ENCODE results near the gene DPH7. TPM values are rescaled to one million over a fixed set of nuclear protein-coding genes. Genes with fewer than 3 reads are reported as not detected.

DPH7 gene
- total RNA-seq, 1 experiment from 2014 or later, result 54.4 TPM

GRCh38 chr9:137612741-137613142, 34.0 kb upstream of the DPH7 start:
- H4K20me1 ChIP-seq (ENCODE audit: insufficient read depth), result no peaks in the 10 kb centered on the region
- H3K36me3 ChIP-seq (ENCODE audit: control insufficient read depth in 1 of 2, insufficient read depth in 2 of 2, low read length in 2 of 2), result peaks cover 2 to 26% of the 10 kb centered on the region in 2 experiments; a peak in 2 of 4 replicates
- no peaks in the 10 kb centered on the region for H3K9me2 ChIP-seq (ENCODE audit: insufficient read depth)
- H3K79me2 ChIP-seq (ENCODE audit: insufficient read depth, low read length), result peaks cover 50% of the 10 kb centered on the region
- no peaks in the 10 kb centered on the region for H3K9me3 ChIP-seq (ENCODE audit: control insufficient read depth in 1 of 2, insufficient read depth in 1 of 2, low read depth in 1 of 2, low read length in 2 of 2)
- no peaks in the 10 kb centered on the region for H3K27me3 ChIP-seq (ENCODE audit: insufficient read depth, low read length)
- H3K9ac ChIP-seq (ENCODE audit: low read length), result peak overlapping the region; percentile 92
- H3K4me1 ChIP-seq (ENCODE audit: control insufficient read depth in 1 of 2, insufficient read depth in 2 of 2, low read length in 2 of 2), result peaks cover 41 to 65% of the 10 kb centered on the region in 2 experiments
- CTCF ChIA-PET, result interaction anchor here (0.9 kb wide), 1 partner anchor 190 kb away, joined by 3 read pairs; the partner anchor contains the start of genes EXD3 and NOXA1
- ATAC-seq (peak; percentile 7), DNase-seq (ENCODE audit: low read depth, low spot score) (no peak)
- peak overlapping the region; percentile 29 to 62 for H3K4me3 ChIP-seq (replicated peaks in 1 of 2; ENCODE audit: low read depth in 1 of 2, low read length in 2 of 2)
- RAD21 ChIA-PET (ENCODE audit: low non-redundant PET in 1 of 2, low total read pairs in 2 of 2, uncharacterized antibody in 2 of 2, unreplicated experiment in 2 of 2), result no interaction called here
- no peak overlapping the region for H2AFZ ChIP-seq (ENCODE audit: low read depth, low read length, poor library complexity, severe bottlenecking)
- POLR2A ChIA-PET, result interaction anchor here (1.1 kb wide), 1 partner anchor 326 kb away, joined by 3 read pairs; no protein-coding TSS in a partner anchor
- intact Hi-C loops (cut with micrococcal nuclease), result loop anchor here (5.0 kb wide), 1 partner anchor 35 kb away; the partner anchor contains the start of gene DPH7
- H3K4me2 ChIP-seq (ENCODE audit: low read length), result peak overlapping the region; percentile 100
- H3K27ac ChIP-seq (ENCODE audit: low read depth, low read length), result peak overlapping the region; percentile 99
- no peak for TF ChIP-seq ATF3 (IDR thresholded peaks at IDR 0.05)
- BruUV-seq (replicated peaks), result TSS peak; percentile 37

DNA sequence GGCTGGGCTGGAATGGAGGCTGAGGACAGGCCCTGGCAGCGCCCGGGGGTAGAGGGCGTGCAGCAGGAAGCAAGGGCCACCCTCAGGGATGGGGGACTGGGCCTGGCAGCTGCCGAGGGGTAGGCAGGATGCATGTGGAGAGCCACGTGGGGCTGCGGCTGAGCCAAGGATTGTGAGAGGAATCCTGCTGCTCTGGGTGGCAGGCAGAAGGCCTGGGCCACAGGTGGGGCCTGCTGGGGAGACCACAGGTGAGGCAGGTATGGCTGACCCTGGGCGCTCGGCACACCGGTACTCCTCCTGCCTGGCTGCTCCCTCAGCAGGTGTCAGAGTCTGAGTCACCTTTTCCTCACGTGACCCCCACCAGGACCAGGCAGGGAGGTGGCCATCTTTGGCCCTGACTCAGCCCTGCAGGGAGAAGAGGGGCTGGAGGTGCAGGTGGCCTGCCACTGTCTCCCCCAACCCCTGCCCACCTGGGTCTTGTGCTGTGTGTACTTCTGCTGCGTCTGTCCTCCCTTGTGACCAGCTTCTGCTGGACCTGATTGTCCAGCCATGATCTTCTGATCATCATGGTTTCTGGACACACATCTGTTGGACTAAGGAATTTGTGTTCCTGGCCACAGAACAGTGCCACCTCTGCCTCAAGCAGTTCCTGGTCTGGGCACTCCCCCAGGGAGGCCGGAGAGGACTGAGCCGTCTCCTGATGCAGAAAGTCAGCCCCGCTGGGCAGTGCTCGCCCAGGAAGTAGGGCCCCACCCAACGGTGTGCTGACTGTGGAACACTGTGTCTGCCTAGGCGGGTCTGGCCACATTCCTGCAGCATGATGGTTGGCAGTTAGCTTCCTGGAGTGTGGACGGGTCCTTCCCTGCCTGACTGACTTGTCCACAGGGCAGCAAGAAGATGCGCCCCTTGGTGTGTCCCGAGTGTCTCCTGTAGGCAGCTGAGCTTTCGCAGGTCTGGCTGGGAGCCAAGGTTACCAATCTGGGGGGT, 33.2 kb upstream of the DPH7 start:
- no peaks in the 10 kb centered on the region for H3K9me2 ChIP-seq (ENCODE audit: insufficient read depth)
- H3K27me3 ChIP-seq (ENCODE audit: insufficient read depth, low read length), result no peaks in the 10 kb centered on the region
- peak overlapping the region; percentile 92 for H3K9ac ChIP-seq (ENCODE audit: low read length)
- no peak overlapping the region for H2AFZ ChIP-seq (ENCODE audit: low read depth, low read length, poor library complexity, severe bottlenecking)
- ChIA-PET CTCF (interaction anchor here (0.9 kb wide), 1 partner anchor 189 kb away, joined by 3 read pairs; the partner anchor contains the start of genes EXD3 and NOXA1), RAD21 (ENCODE audit: low non-redundant PET in 1 of 2, low total read pairs in 2 of 2, uncharacterized antibody in 2 of 2, unreplicated experiment in 2 of 2) (no interaction called here), POLR2A (interaction anchor here (1.1 kb wide), 1 partner anchor 325 kb away, joined by 3 read pairs; no protein-coding TSS in a partner anchor)
- H3K4me1 ChIP-seq (ENCODE audit: control insufficient read depth in 1 of 2, insufficient read depth in 2 of 2, low read length in 2 of 2), result peaks cover 42 to 67% of the 10 kb centered on the region in 2 experiments
- no peaks in the 10 kb centered on the region for H4K20me1 ChIP-seq (ENCODE audit: insufficient read depth)
- peaks cover 51% of the 10 kb centered on the region; the same call in 1 of the 2 replicates for H3K79me2 ChIP-seq (ENCODE audit: insufficient read depth, low read length)
- DNase-seq (ENCODE audit: low read depth, low spot score) (peak; percentile 90), ATAC-seq (peak; percentile 82)
- H3K9me3 ChIP-seq (ENCODE audit: control insufficient read depth in 1 of 2, insufficient read depth in 1 of 2, low read depth in 1 of 2, low read length in 2 of 2), result no peaks in the 10 kb centered on the region
- TF ChIP-seq ZNF274 (IDR thresholded peaks at IDR 0.05; ENCODE audit: low read depth, low read length) (no peak), YY1 (IDR thresholded peaks at IDR 0.05; ENCODE audit: extremely low read depth, insufficient replicate concordance, low read depth, low read length) (peak; percentile 88), FOSL1 (IDR thresholded peaks at IDR 0.05; ENCODE audit: low read depth) (no peak), TCF7L2 (IDR thresholded peaks at IDR 0.05; ENCODE audit: borderline replicate concordance, extremely low read depth, insufficient read depth, insufficient read length) (no peak), SRF (IDR thresholded peaks at IDR 0.05; ENCODE audit: low read depth) (no peak), SP1 (IDR thresholded peaks at IDR 0.05; ENCODE audit: low read depth) (no peak), ATF3 (IDR thresholded peaks at IDR 0.05) (no peak), MAX (IDR thresholded peaks at IDR 0.05) (no peak), ZFX (IDR thresholded peaks at IDR 0.05) (peak; percentile 48; the same call in 1 of the 2 replicates), POLR2A (IDR thresholded peaks at IDR 0.05; ENCODE audit: borderline replicate concordance, extremely low read depth, insufficient read depth, insufficient read length) (peak; percentile 49), POLR2AphosphoS5 (IDR thresholded peaks at IDR 0.05; ENCODE audit: low read depth, low read length) (peak; percentile 61)
- TF ChIP-seq, protein P1, sequence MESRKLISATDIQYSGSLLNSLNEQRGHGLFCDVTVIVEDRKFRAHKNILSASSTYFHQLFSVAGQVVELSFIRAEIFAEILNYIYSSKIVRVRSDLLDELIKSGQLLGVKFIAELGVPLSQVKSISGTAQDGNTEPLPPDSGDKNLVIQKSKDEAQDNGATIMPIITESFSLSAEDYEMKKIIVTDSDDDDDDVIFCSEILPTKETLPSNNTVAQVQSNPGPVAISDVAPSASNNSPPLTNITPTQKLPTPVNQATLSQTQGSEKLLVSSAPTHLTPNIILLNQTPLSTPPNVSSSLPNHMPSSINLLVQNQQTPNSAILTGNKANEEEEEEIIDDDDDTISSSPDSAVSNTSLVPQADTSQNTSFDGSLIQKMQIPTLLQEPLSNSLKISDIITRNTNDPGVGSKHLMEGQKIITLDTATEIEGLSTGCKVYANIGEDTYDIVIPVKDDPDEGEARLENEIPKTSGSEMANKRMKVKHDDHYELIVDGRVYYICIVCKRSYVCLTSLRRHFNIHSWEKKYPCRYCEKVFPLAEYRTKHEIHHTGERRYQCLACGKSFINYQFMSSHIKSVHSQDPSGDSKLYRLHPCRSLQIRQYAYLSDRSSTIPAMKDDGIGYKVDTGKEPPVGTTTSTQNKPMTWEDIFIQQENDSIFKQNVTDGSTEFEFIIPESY (IDR thresholded peaks at IDR 0.05; ENCODE audit: extremely low read depth, insufficient replicate concordance, low read length), result peak; percentile 75
- no TSS peak for BruUV-seq (replicated peaks)
- peak overlapping the region; percentile 99 for H3K27ac ChIP-seq (ENCODE audit: low read depth, low read length)
- intact Hi-C loops (cut with micrococcal nuclease), result loop anchor here (5.0 kb wide), 1 partner anchor 35 kb away; the partner anchor contains the start of gene DPH7
- peaks cover 2 to 26% of the 10 kb centered on the region in 2 experiments; a peak in 2 of 4 replicates for H3K36me3 ChIP-seq (ENCODE audit: control insufficient read depth in 1 of 2, insufficient read depth in 2 of 2, low read length in 2 of 2)
- peak overlapping the region; percentile 29 to 62 for H3K4me3 ChIP-seq (replicated peaks in 1 of 2; ENCODE audit: low read depth in 1 of 2, low read length in 2 of 2)
- H3K4me2 ChIP-seq (ENCODE audit: low read length), result peak overlapping the region; percentile 100

Measured in HCT116 (cell line).